ENCODE data around the gene ZNF280C.

ZNF280C gene

GRCh38 chrX:130174045-130174704, 94.5 kb downstream of the ZNF280C start:
- H3K36me3 ChIP-seq, result no peaks in the 10 kb centered on the region
- no peak overlapping the region for H3K27ac ChIP-seq
- no peaks in the 10 kb centered on the region for H3K9me3 ChIP-seq (ENCODE audit: severe bottlenecking)
- TF ChIP-seq CTCF (IDR thresholded peaks at IDR 0.05; ENCODE audit: low read depth, low read length), result no peak
- H3K4me3 ChIP-seq (ENCODE audit: low read depth, low read length), result no peak overlapping the region
- DNase-seq, result no peak
- peaks cover 3% of the 10 kb centered on the region for H3K27me3 ChIP-seq (ENCODE audit: insufficient read depth, low read depth, severe bottlenecking)

- Histone ChIP-seq H3K27me3 (ENCODE audit: insufficient read depth, low read depth, severe bottlenecking) (peaks cover 3% of the 10 kb centered on the region), H3K4me3 (ENCODE audit: low read depth, low read length) (no peak overlapping the region), H3K9me3 (ENCODE audit: severe bottlenecking) (no peaks in the 10 kb centered on the region), H3K27ac (no peak overlapping the region), H3K36me3 (no peaks in the 10 kb centered on the region)
- no peak for TF ChIP-seq CTCF (IDR thresholded peaks at IDR 0.05; ENCODE audit: low read depth, low read length)
- no peak for DNase-seq
These were observed 95.4 kb downstream of the ZNF280C start for GRCh38 chrX:130173190-130173895.

- Histone ChIP-seq H3K27me3 (ENCODE audit: insufficient read depth, low read depth, severe bottlenecking) (peaks cover 3% of the 10 kb centered on the region), H3K27ac (no peak overlapping the region), H3K9me3 (ENCODE audit: severe bottlenecking) (no peaks in the 10 kb centered on the region), H3K36me3 (no peaks in the 10 kb centered on the region), H3K4me3 (ENCODE audit: low read depth, low read length) (no peak overlapping the region)
- TF ChIP-seq CTCF (IDR thresholded peaks at IDR 0.05; ENCODE audit: low read depth, low read length), result no peak
- no peak for DNase-seq
These were observed 96.4 kb downstream of the ZNF280C start for GRCh38 chrX:130172127-130172845.

GRCh38 chrX:130171446-130172126, 97.1 kb downstream of the ZNF280C start, which contains the start of gene RAB33A:
TSS of gene RAB33A (plus strand) at chrX:130171962. CDS start at chrX:130172063, 101 bp downstream.
- TF ChIP-seq CTCF (IDR thresholded peaks at IDR 0.05; ENCODE audit: low read depth, low read length), result no peak
- Histone ChIP-seq H3K27ac (no peak within 1 kb of the TSS), H3K27me3 (ENCODE audit: insufficient read depth, low read depth, severe bottlenecking) (peaks cover 3% of the 10 kb centered on the region), H3K36me3 (no peaks in the 10 kb centered on the region), H3K4me3 (ENCODE audit: low read depth, low read length) (no peak within 1 kb of the TSS), H3K9me3 (ENCODE audit: severe bottlenecking) (no peaks in the 10 kb centered on the region)
- DNase-seq, result no peak

- Histone ChIP-seq H3K27ac (no peak overlapping the region), H3K36me3 (no peaks in the 10 kb centered on the region), H3K27me3 (ENCODE audit: insufficient read depth, low read depth, severe bottlenecking) (peaks cover 3% of the 10 kb centered on the region), H3K4me3 (ENCODE audit: low read depth, low read length) (no peak overlapping the region), H3K9me3 (ENCODE audit: severe bottlenecking) (no peaks in the 10 kb centered on the region)
- DNase-seq, result no peak
- no peak for TF ChIP-seq CTCF (IDR thresholded peaks at IDR 0.05; ENCODE audit: low read depth, low read length)
These were observed 97.8 kb downstream of the ZNF280C start for GRCh38 chrX:130170752-130171445.

Measured in WERI-Rb-1 (cell line).